IPS-18a (cell line): Measurements from ENCODE around the gene GPR173.

ENCODE experiments used
- H3K27ac ChIP-seq: one replicate; pipeline ENCODE4 v1.5.1; 2013; ENCODE audit warnings: low read length
- H3K27me3 ChIP-seq: one replicate; pipeline ENCODE4 v1.6.1; 2013; ENCODE audit warnings: mild to moderate bottlenecking, low read length; ENCODE audit not compliant: control insufficient read depth, insufficient read depth
- H3K36me3 ChIP-seq: one replicate; pipeline ENCODE4 v1.6.1; 2013; ENCODE audit warnings: low read depth, low read length; ENCODE audit not compliant: control insufficient read depth
- H3K4me1 ChIP-seq: one replicate; pipeline ENCODE4 v1.6.1; 2013; ENCODE audit warnings: low read depth, low read length; ENCODE audit not compliant: control insufficient read depth
- H3K4me3 ChIP-seq: one replicate; pipeline ENCODE4 v1.5.1; 2013; ENCODE audit warnings: low read length
- H3K9ac ChIP-seq: one replicate; pipeline ENCODE4 v1.6.1; 2013; ENCODE audit warnings: mild to moderate bottlenecking, low read length, moderate library complexity
- H3K9me3 ChIP-seq: one replicate; pipeline ENCODE4 v1.6.1; 2013; ENCODE audit warnings: low read depth, low read length; ENCODE audit not compliant: control insufficient read depth

Gene GPR173

DNA sequence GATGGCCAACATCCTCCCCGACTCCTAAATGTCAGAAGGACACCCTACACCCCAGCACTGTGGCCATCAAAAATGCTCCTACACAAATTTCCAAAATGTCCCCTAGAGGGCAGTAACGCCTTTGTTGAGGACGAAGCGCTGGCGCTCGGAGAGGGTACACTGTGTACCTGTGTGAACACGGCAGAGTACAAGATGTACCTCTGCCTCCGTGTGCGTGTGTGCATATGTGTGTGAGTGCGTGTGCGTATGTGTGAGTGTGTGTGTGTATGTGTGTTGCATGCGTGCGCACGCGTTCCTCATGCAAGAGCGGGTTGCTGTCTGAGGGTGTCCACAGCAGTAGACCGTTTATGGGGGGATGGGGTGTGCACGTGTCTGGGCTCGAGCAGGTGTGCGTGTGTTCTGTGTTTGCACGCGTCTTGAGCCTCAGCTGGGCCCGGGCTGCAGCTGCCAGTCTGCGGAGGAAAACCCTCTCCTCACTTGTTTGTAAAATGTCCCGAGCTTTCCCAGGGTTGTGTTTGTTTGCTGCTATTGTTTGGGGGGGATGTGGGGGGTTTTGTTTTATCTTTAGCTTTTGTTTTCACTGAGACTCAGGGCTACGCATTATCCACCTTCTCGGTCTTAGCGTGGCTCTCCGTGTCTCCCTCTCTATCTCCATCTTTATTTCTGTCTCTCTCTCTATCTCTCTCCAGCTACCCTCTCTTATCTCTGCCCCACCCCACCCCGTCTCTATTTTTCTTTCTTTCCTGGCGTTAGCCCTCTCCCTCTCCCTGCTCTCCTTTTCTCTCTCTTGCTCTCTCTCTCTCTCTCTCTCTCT, 23.2 kb downstream of the GPR173 start:
- H3K27me3 ChIP-seq = no peaks in the 10 kb centered on the region
- peak overlapping the region; percentile 54 for H3K4me3 ChIP-seq
- no peak overlapping the region for H3K9ac ChIP-seq
- H3K9me3 ChIP-seq = peaks cover 7% of the 10 kb centered on the region
- H3K4me1 ChIP-seq = no peaks in the 10 kb centered on the region
- H3K27ac ChIP-seq = no peak overlapping the region
- no peaks in the 10 kb centered on the region for H3K36me3 ChIP-seq

DNA sequence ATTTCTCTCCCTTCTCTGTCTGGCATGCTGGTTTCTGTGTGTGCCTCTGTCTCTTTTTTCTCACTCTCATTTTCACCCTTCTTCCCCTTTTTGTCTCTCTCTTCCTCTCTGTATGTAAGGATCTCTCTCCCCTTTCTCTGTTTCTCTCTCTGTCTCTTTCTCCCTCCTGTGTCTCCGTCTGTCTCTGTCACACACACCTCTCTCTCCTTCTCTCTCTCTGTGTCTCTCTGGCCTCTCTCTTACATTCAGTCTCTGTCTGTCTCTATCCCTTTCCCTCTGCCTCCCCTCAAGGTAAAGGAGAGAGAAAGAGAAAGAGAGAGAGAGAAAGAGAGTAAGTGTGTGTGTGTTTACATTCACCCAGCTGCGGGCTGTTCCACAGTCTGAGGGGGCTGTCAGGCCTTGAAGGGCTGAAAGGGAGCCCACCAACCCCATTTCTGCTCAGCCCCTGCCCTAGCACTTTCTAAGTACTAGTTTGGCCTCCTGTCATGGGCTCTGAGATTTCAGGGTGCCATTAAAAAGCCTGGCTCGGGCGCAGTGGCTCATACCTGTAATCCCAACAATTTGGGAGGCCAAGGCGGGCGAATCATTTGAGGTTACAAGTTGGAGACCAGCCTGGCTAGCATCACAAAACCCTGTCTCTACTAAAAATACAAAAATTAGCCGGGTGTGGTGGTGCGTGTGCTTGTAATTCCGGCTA, 24.0 kb downstream of the GPR173 start:
- H3K4me1 ChIP-seq = no peaks in the 10 kb centered on the region
- H3K4me3 ChIP-seq = peak overlapping the region; percentile 54
- no peak overlapping the region for H3K9ac ChIP-seq
- H3K27me3 ChIP-seq = no peaks in the 10 kb centered on the region
- no peak overlapping the region for H3K27ac ChIP-seq
- no peaks in the 10 kb centered on the region for H3K36me3 ChIP-seq
- peaks cover 7% of the 10 kb centered on the region for H3K9me3 ChIP-seq

DNA sequence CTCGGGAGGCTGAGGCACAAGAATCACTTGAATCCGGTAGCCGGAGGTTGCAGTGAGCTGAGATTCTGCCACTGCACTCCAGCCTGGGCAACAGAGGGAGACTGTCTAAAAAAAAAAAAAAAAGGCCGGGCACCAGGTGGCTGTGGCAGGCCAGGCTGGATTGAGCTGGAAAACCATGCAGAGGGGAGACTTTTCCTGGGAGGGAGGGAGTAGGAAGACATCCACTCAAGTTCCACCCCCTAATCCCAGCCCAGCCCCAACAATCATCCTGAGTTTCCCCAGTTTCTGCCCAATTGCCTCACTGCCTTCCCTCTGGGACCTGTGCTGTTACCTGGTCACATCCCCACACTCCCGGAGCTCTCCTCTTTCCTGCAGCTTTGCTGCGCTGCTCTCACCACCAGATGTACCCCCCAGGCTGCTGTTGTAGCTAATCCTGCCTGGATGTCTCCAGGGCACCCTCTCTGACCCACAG, 24.6 kb downstream of the GPR173 start:
- H3K36me3 ChIP-seq = no peaks in the 10 kb centered on the region
- no peaks in the 10 kb centered on the region for H3K27me3 ChIP-seq
- no peak overlapping the region for H3K4me3 ChIP-seq
- H3K27ac ChIP-seq = no peak overlapping the region
- H3K9me3 ChIP-seq = peaks cover 7% of the 10 kb centered on the region
- no peak overlapping the region for H3K9ac ChIP-seq
- no peaks in the 10 kb centered on the region for H3K4me1 ChIP-seq

DNA sequence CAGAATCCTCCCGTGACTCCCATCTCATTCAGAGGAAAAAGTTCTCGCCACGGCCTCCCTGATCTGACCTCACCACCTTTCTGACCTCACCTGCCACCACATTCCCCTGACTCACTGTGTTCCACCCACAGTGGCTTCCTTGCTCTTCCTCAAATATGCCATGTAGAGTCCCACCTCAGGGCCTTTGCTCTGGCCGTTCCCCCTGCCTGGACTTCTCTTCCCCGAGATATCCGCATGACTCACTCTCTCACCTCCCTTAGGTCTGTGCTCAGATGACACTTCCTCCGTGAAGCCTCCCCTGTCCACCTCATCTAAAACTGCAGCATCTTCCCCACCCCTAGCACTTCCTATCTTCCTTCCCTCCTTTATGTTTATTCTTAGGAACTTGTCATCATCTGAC, 26.4 kb downstream of the GPR173 start:
- H3K9ac ChIP-seq = no peak overlapping the region
- no peaks in the 10 kb centered on the region for H3K4me1 ChIP-seq

DNA sequence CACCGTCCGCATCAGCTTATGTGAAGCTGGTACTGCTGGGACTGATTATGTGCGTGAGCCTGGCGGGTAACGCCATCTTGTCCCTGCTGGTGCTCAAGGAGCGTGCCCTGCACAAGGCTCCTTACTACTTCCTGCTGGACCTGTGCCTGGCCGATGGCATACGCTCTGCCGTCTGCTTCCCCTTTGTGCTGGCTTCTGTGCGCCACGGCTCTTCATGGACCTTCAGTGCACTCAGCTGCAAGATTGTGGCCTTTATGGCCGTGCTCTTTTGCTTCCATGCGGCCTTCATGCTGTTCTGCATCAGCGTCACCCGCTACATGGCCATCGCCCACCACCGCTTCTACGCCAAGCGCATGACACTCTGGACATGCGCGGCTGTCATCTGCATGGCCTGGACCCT, 28.1 kb downstream of the GPR173 start:
- no peak overlapping the region for H3K9ac ChIP-seq
- peaks cover 2% of the 10 kb centered on the region for H3K9me3 ChIP-seq
- no peaks in the 10 kb centered on the region for H3K4me1 ChIP-seq
- H3K27me3 ChIP-seq = no peaks in the 10 kb centered on the region
- H3K27ac ChIP-seq = no peak overlapping the region
- H3K4me3 ChIP-seq = no peak overlapping the region
- H3K36me3 ChIP-seq = no peaks in the 10 kb centered on the region

More for the DNA sequence above, 26.4 kb downstream of the GPR173 start:
- H3K4me3 ChIP-seq = no peak overlapping the region
- H3K27me3 ChIP-seq = no peaks in the 10 kb centered on the region
- H3K27ac ChIP-seq = no peak overlapping the region
- H3K36me3 ChIP-seq = no peaks in the 10 kb centered on the region
- peaks cover 2% of the 10 kb centered on the region for H3K9me3 ChIP-seq

DNA sequence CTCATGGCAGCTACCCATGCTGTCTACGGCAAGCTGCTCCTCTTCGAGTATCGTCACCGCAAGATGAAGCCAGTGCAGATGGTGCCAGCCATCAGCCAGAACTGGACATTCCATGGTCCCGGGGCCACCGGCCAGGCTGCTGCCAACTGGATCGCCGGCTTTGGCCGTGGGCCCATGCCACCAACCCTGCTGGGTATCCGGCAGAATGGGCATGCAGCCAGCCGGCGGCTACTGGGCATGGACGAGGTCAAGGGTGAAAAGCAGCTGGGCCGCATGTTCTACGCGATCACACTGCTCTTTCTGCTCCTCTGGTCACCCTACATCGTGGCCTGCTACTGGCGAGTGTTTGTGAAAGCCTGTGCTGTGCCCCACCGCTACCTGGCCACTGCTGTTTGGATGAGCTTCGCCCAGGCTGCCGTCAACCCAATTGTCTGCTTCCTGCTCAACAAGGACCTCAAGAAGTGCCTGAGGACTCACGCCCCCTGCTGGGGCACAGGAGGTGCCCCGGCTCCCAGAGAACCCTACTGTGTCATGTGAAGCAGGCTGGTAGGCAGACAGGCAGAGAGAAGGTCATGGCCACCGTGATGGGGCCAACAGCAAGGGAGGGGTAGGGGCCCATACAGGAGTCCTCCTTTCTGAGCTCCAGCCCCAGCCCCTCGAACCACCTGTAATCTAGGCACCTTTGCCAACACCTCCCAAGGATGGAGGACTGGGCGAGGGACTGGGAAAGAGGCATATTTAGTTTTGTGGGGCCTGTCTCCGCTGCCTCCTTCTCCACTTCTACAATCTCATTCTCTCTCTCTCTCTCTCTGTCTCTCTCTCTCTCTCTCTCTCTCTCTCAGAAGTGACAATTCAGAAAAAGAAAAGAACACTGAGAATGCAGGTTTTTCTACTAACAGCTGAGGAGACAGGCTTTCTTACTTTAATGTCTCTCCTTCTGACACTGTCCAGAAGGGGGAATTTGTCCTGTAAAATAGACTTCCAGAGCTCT, 28.9 kb downstream of the GPR173 start:
- no peak overlapping the region for H3K9ac ChIP-seq
- H3K36me3 ChIP-seq = no peaks in the 10 kb centered on the region
- peaks cover 2% of the 10 kb centered on the region for H3K9me3 ChIP-seq
- H3K4me1 ChIP-seq = no peaks in the 10 kb centered on the region
- H3K27me3 ChIP-seq = no peaks in the 10 kb centered on the region
- H3K4me3 ChIP-seq = no peak overlapping the region
- no peak overlapping the region for H3K27ac ChIP-seq

DNA sequence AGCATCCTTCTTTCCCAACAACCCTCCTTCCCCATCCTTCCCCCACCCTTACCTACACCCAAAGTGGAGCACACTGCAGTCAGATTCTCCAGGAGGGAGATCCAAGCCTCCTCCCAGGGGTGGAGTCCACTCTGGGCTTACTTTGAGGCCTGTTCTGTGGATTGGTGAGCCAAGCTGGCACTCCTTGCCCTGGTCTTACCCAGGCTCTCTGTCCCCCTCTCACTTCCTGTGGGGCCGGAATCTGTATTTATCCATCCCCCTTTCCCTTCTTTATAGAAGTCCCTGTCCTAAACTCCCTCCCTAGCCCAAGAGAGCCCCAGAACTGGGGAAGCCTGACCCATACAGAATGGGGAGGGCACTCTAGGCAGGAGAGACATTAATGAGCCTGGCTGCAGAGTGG, 30.4 kb downstream of the GPR173 start:
- Histone ChIP-seq H3K36me3 (no peaks in the 10 kb centered on the region), H3K27ac (no peak overlapping the region), H3K9me3 (no peaks in the 10 kb centered on the region), H3K9ac (no peak overlapping the region), H3K4me3 (no peak overlapping the region), H3K27me3 (no peaks in the 10 kb centered on the region), H3K4me1 (no peaks in the 10 kb centered on the region)

DNA sequence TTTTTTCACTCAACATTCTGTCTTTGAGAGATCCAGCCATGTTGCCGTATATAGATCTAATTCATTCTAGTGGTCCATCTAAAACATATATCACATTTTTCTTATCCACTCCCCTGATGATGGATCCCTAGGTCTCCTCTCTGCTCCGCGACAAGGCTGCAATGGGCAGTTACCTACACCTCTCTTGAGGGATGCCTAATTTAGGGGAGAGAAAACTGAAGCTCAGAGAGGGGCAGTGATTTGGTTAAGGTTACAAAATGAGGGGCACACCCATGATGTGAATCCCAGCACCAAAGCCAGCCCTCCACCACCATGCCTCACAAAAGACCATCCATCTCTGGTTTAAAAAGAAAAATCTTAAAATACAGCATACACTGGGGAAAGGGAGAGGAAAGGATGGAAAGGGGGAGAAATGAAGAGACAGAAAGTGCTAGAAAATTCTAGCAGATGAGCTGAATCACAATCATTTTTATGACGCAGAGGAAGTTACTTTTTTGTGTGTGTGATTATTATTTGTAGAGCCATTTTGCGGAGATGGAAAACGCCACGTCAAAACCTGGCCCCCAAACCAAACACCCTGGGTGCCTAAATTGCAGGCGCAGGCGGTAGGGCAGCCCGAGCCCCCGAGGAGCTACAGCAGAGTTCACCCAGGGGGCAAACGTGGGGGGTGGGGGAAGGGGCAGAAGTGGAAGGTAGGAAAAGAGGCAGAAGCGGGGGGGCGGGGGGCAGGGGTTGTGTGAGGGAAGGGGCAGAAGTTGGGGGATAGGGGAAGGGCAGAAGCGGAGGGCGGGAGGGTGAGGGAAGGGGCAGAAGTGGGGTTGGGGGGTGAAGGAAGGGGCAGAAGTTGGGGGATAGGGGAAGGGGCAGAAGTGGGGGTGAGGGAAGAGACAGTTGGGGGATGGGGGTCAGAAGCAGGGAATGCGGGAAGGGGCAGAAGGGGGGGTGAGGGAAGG, 32.3 kb downstream of the GPR173 start:
- H3K36me3 ChIP-seq = peaks cover 9% of the 10 kb centered on the region
- H3K4me3 ChIP-seq = peak overlapping the region; percentile 8
- H3K9me3 ChIP-seq = no peaks in the 10 kb centered on the region
- no peak overlapping the region for H3K27ac ChIP-seq
- peak overlapping the region; percentile 10 for H3K9ac ChIP-seq
- no peaks in the 10 kb centered on the region for H3K4me1 ChIP-seq
- H3K27me3 ChIP-seq = no peaks in the 10 kb centered on the region

DNA sequence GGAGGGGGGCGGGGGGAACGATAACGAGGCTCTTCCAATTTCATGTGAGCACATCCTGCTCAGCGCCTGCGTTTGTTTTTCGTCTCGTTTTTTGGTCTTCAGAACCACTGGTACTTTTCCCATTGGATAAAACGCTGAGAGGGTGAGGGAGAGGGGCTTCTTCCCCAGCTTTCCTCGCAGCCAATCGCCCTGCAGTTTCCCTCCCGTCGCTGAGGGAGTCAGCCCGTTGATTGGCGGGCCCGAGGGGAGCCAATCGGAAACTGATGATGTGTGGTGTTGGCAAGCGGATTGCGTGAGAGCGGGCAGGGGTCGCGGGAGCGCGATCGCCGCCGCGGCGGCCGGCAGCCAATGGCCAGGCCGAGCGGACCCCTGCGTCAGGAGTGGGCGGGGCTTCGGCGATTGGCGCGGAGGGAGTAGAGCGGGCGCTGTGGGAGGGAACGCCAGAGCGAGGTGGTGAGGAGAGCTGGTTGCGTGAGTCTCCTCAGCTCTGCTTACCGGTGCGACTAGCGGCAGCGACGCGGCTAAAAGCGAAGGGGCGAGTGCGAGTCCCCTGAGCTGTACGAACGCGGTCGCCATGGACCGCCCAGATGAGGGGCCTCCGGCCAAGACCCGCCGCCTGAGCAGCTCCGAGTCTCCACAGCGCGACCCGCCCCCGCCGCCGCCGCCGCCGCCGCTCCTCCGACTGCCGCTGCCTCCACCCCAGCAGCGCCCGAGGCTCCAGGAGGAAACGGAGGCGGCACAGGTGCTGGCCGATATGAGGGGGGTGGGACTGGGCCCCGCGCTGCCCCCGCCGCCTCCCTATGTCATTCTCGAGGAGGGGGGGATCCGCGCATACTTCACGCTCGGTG, 33.6 kb downstream of the GPR173 start, which contains the start of gene TSPYL2:
TSPYL2 (plus strand) TSS at position 443 of the 848 bp plus-strand sequence; CDS start at position 575, 132 bp downstream.
- H3K9me3 ChIP-seq = no peaks in the 10 kb centered on the region

More for the DNA sequence above, 33.6 kb downstream of the GPR173 start, which contains the start of gene TSPYL2:
- Histone ChIP-seq H3K4me3 (peak within 1 kb of the TSS; percentile 63), H3K4me1 (no peaks in the 10 kb centered on the region), H3K36me3 (peaks cover 21% of the 10 kb centered on the region), H3K27ac (no peak within 1 kb of the TSS), H3K27me3 (no peaks in the 10 kb centered on the region), H3K9ac (peak within 1 kb of the TSS; percentile 48)
